Activated effector memory CD4-positive, alpha-beta T cell treated with anti-CD3 and anti-CD28 coated beads, Interleukin-2, amount 50 U/mL, for 16 hours (primary cell): ENCODE data around the gene MYO9B.
"Not testable (repeated sequence)": the region's sequence is repeated elsewhere in the genome, so short reads cannot be mapped to it uniquely, and the experiment has no call there.

ENCODE experiments used
- DNase-seq: peaks from one replicate; pipeline ENCODE4 v3.0.0-alpha.2; 2020

MYO9B gene

DNA sequence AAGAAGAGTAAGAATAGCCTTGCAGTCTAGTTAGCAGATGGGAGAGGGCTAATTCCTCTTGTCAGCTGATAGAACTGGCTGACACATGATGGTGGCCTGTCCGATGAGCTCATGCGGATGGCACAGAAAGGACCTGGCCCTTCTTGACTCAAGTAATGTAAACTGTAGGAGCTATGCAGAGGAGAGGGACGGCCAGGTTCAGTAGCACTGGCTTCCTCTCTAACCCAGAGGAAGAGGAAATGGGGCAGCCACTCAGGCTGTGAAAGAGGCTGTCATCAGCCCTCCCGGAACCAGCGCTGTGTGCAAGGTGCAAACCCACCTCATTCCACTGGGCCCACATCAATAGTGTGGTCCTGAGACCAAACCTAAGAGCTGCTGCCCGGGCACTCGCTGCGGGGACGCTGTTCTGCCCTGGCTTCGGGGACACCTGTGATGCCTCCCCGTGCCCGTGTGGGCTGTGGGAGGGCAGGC lies 108.8 kb downstream of the MYO9B start:
- peak; percentile 75 for DNase-seq

DNA sequence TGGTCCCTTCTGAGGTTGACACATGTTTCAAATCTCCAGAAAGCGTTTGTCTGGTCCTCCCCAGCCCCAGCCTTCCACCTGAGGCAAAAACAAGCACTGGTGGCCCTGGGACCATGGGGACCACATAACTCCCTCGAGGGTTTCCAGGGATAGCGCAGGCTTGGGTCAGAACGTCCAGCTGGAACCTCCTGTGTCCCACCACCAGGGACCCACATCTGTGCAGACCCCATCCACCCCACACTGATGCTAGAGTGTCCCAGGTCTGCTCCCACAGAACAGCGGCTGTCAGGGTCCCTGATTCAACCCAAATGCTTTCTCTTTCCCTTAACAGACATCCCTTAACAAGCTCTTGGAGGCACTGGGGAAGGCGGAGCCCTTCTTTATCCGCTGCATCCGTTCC lies 110.0 kb downstream of the MYO9B start:
- no peak for DNase-seq

DNA sequence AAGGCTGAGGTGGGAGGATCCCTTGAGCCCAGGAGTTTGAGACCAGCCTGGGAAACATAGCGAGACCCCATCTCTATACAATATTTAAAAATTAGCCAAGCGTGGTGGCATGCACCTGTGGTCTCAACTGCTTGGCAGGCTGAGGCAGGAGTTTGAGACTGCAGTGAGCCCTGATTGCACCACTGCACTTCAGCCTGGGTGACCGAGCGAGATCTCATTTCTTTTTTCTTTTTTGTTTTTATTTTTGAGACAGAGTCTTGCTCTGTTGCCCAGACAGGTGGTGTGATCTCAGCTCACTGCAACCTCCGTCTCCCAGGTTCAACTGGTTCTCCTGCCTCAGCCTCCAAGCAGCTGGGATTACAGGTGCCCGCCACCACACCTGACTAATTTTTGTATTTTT lies 116.2 kb downstream of the MYO9B start:
- not testable (repeated sequence) for DNase-seq

- DNase-seq, result no peak
These were observed 117.2 kb downstream of the MYO9B start for GRCh38 chr19:17192751-17193150.

DNA sequence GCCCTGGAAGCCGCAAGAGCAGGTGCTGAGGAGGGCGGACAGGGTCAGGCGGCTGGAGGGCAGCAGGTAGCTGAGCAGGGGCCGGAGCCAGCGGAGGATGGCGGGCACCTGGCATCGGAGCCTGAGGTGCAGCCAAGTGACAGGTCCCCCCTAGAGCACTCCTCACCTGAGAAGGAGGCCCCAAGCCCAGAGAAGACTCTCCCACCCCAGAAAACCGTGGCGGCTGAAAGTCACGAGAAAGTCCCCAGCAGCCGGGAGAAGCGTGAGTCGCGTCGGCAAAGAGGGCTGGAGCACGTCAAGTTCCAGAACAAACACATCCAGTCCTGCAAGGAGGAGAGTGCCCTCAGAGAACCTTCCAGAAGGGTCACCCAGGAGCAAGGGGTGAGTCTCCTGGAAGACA lies 119.0 kb downstream of the MYO9B start:
- DNase-seq, result no peak

DNA sequence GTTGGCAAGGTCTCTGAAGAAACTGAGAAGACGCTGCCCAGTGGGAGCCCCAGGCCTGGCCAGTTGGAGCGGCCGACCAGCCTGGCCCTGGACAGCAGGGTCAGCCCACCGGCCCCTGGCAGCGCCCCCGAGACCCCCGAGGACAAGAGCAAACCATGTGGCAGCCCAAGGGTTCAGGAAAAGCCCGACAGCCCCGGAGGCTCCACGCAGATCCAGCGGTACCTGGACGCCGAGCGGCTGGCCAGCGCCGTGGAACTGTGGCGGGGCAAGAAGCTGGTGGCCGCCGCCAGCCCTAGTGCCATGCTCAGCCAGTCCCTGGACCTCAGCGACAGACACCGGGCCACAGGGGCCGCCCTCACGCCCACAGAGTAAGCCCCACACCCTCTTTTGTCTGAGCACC lies 119.5 kb downstream of the MYO9B start:
- no peak for DNase-seq

DNA sequence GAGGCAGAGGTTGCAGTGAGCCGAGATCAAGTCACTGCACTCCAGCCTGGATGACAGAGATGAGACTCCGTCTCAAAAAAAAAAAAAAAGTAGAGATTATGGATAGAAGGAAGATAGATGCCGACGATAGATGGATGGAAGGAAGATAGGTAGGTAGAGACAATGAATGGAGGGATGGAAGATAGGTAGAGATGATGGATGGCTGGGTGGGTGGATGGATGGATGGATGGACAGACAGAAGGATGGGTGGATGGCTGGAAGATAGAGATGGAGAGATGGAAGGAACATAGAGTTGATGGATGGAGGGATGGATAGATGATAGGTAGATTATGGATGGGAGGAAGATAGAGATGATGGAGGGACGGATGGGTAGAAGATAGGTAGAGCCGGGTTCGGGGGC lies 121.0 kb downstream of the MYO9B start:
- DNase-seq, result no peak

- no peak for DNase-seq
These were observed 122.1 kb downstream of the MYO9B start for GRCh38 chr19:17197666-17198065.

DNA sequence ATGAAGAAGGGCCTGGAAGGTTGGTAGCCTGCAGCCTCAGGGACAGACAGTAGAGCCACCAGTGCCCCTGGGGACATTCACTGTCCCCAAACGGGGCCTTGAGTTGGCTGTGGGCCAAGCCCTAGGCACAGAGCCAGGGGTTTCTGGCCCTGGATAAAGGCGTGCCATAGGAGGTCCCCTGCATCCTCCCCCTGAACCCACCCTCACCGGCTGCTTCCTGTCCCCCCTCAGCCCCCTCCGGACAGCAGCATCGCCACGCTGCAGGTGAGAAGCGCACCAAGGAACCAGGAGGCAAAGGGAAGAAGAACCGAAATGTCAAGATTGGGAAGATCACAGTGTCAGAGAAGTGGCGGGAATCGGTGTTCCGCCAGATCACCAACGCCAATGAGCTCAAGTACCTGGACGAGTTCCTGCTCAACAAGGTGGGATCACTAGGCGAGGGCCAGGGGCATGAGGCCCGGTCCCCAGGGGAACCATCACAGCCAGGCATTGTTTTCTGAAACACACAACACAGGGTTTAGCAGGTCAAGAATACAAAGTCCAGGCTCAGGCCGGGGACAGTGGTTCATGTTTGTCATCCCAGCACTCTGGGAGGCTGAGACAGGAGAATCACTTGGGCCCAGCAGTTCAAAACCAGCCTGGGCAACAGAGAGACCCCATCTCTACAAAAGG lies 125.0 kb downstream of the MYO9B start:
- no peak for DNase-seq

- DNase-seq, result peak; percentile 70
These were observed 126.7 kb downstream of the MYO9B start for GRCh38 chr19:17202249-17202648.

GRCh38 chr19:17202713-17203112 lies 127.1 kb downstream of the MYO9B start:
- no peak for DNase-seq

- DNase-seq, result peak; percentile 84
These were observed 129.9 kb downstream of the MYO9B start for GRCh38 chr19:17205237-17206140.

- DNase-seq, result no peak
These were observed 131.4 kb downstream of the MYO9B start for GRCh38 chr19:17206736-17207581.

DNA sequence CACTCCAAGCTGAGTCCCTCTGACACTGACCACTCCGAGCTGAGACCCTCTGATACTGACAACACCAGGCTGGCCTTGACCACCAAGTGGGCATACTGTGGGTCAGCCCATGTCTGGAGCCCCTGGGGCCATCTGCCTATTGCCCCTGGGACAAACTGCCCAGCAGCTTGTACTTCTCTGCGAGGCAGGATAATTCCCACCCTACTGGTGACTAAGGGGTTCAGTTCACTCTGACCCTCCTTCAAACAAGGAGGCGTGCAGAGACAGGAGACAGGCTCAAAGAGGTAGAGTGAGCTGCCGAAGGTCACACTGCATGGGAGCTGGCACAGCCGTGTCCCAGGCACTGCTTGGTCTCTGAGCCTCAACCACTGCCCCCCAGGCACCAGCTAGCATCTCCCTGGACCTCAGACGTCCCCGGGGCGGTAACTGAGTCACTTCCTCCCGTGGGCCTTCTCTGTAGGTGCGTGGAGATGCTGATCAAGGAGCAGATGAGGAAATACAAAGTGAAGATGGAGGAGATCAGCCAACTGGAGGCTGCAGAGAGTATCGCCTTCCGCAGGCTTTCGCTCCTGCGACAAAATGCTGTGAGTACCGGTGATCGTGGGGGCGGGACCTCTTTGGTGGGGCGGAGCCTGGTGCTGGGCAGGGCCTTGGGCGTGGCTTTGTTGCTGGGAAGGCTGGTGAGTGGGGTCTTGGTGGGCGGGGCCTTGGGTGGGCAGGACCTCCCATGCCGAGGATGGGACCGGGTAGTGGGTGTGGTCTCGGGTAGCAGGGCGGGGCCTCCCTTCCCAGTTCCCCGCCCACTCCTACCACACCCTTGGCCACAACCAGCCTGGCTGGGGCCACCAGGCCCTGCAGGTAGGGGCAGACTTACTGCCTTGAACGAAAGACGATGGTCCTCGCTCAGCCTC lies 133.8 kb downstream of the MYO9B start:
- DNase-seq, result peak; percentile 73

DNA sequence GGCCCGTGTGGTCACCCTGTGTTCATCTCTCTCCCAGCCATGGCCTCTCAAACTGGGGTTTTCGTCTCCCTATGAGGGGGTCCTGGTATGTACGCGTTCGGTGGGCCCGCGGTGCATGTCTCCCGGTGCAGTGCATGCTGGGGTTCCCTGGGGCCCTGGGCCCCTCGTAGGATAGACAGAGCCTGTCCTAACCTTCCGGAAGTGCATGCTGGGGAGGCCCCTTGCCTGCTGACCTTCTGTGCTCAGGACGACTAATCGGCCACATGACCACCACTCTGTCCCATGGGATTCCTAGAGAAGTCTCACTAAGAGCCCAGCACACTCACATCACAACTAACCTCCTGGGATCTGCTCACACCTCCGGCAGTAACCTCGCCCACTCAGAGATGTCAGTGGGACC lies 134.7 kb downstream of the MYO9B start:
- no peak for DNase-seq

GRCh38 chr19:17211547-17212446 lies 136.2 kb downstream of the MYO9B start:
- no peak for DNase-seq

GRCh38 chr19:17213334-17213733 lies 137.8 kb downstream of the MYO9B start:
- no peak for DNase-seq

DNA sequence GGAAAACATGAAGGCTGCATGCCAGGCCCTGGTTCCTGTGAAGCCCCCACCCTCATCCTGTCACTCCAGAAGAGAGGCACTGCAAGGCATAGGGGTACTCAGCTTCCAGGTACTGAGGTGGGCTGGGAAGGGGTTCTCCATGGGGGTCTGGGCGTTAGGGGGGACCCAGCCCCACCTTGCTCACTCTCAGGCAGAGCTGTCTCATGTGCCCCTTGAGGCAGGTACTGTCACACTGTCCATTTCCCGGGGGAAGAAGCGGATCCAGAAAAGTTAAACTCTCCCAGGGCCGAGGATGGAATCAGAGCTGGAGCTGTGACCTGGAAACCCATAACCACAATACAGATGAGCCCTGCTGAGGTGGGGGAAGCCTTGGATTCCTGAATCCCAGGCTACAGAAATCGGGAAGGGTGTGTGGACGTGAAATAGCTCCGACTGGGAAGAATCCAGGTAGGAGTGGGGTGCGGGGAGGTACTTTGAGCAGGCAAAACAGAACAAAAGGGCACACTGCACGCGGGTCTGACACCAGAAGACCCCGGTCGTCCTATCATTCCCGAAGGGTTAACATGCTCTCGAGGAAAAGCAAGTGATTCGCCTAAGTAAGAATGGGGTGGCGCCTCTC lies 139.0 kb downstream of the MYO9B start:
- DNase-seq, result no peak

- peak; percentile 95 for DNase-seq
These were observed 139.8 kb downstream of the MYO9B start, which contains the start of gene USE1 for GRCh38 chr19:17215127-17215971. Gene USE1, plus strand, starts transcription at chr19:17215357. Its CDS starts 49 bp downstream, at chr19:17215406.
